Measurements from ENCODE around the gene SPNS3.

Gene SPNS3

DNA sequence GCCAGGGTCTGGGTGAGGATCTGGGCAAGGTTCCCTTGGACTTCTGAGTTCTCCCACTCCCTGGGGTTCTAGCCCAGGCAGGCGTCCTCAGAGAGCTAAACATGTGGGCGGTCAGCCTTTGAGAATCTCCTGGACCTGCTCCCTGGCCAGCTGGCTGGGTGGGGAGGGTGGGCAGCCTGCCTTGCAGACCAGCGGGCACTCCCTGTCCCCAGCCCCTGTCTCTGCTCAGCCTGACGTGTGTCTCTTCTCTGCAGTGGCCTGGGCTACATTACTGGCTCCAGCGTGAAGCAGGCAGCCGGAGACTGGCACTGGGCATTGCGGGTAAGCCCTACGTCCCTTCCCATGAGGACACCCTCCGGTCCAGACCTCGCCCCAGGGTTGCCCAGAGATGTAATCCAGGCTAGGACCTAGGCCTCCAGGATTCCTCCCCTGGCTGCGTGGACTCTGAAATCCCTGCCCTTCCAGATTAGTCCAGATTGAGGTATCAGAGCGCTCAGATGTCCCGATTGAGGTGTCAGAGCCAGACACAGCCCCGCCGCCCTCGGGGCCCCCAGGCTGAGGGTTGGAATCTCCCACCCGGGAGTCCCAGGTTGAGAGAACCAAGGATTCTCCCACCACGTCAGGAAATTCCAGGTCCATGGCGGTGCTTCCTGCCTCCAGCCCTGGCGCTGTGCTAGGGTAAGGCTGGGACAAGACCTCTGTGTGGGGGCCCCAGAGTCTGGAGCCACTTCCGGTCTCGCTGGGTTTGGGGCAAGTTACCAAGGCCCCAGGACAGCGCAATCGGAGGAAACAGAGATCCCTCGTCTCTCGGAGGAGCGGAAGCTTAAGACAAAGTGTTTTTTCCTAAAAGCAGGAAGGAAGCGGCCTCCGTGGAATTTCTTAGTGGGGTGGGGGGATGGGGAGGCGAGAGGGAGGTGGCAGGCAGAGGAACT is 97.3 kb downstream of the SPNS3 start:
- DNase-seq (ENCODE audit: low read depth): no peak

GRCh38 chr17:4531988-4532736 is 98.4 kb downstream of the SPNS3 start:
- no peak for DNase-seq (ENCODE audit: low read depth)

GRCh38 chr17:4532860-4533522 is 99.3 kb downstream of the SPNS3 start:
- no peak for DNase-seq (ENCODE audit: low read depth)

- no peak for DNase-seq (ENCODE audit: low read depth)
Observed at GRCh38 chr17:4533523-4534504, 100.1 kb downstream of the SPNS3 start.

DNA sequence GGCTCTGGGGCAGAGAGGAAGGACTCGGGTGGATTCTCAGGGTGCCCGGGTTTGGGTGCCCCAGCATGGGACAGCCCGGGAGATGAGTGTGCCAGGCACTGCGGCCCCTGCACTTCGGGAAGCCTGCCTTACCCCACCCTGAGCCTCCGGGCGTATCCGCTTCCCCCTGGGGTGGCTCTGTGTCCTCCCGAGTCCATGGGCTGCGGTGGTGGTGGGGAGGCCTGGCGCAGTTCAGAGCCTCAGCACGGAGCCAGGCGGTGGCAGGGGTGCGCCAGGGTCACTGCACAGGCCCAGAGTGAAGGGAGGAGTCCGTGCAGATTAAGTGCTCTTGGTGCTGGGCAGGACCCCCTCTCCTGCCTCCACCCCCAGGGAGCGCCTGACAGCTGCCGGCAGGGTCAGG is 100.8 kb downstream of the SPNS3 start:
- no peak for DNase-seq (ENCODE audit: low read depth)

GRCh38 chr17:4534928-4535666 is 101.4 kb downstream of the SPNS3 start:
- DNase-seq (ENCODE audit: low read depth): no peak

DNA sequence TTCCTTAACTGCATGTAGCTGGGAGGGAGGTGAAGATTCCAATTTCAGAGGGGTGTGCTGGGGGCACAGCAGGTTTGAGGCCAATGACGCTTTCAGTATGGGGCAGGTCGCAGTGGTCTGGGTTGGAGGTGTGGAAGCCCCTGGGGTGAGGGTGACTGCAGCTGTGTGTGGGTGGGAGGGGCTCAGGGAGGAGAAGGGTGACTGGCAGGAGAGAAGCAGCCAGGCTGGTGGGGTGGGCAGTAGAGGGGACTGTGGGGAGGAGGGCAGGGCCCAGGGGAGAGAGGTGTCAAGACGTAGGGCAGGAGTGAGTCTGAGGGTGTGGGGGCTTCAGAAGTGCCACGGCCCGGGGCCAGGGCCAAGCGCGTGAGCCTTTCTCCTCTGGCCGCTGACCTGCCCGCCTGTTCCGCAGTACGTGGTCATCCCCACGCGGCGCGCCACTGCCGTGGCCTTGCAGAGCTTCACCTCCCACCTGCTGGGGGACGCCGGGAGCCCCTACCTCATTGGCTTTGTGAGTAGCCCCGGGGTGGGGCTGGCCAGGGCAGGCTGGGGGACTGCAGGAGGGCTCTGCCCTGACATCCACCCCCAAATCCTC is 102.0 kb downstream of the SPNS3 start:
- no peak for DNase-seq (ENCODE audit: low read depth)

DNA sequence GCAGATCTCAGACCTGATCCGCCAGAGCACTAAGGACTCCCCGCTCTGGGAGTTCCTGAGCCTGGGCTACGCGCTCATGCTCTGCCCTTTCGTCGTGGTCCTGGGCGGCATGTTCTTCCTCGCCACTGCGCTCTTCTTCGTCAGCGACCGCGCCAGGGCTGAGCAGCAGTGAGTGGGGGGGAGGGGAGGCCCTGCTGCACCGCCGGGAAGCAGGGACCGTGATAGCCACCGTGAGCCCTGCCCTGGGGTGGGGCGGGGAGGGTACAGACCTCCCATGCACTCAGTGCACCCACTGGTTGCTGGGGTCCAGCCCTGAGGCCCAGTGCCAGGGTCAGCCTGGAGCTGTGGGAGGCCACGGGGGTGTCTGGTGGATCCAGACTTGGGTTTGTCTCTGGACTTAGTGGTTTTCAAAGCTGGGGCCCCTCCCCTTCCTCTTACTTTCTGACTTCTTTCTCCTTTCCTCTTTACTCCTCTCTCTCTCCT is 102.6 kb downstream of the SPNS3 start:
- no peak for DNase-seq (ENCODE audit: low read depth)

- DNase-seq (ENCODE audit: low read depth): no peak
Observed at GRCh38 chr17:4536742-4537411, 103.1 kb downstream of the SPNS3 start.

All from activated T-cell treated with anti-CD3 and anti-CD28 coated beads for 48 hours (primary cell).